Tibial nerve (tissue), 4 donors: ENCODE results near the gene GNAQ. TPM values are rescaled to one million over a fixed set of nuclear protein-coding genes. Genes with fewer than 3 reads are reported as not detected.
"Not testable (repeated sequence)": the region's sequence is repeated elsewhere in the genome, so short reads cannot be mapped to it uniquely, and the experiment has no call there.

Experiments used
- DNase-seq, 2 donors: peaks; one replicate each; pipeline ENCODE4 v3.0.0-alpha.2; 2019; ENCODE audit warnings: low spot score in 2 of 2
- H3K27ac ChIP-seq, 4 donors: fragments of 200-600 bp; sonication (generic) in 3 of 4; one replicate each; pipeline ENCODE4 v1.5.1; 2017 to 2019; ENCODE audit warnings: mild to moderate bottlenecking in 1 of 4
- H3K27me3 ChIP-seq, 2 donors: fragments of 200-600 bp; sonication (generic) in 1 of 2; one replicate each; pipeline versions ENCODE4 v1.5.1 to v1.6.0; 2017 to 2019
- H3K36me3 ChIP-seq, 3 donors: fragments of 200-600 bp; sonication (generic); one replicate each; pipeline ENCODE4 v1.5.1; 2018 to 2019
- H3K4me1 ChIP-seq, 4 donors: fragments of 200-600 bp; sonication (generic) in 3 of 4; one replicate each; pipeline ENCODE4 v1.5.1; 2017 to 2019
- H3K4me3 ChIP-seq, 4 donors: fragments of 200-600 bp; sonication (generic) in 3 of 4; one replicate each; pipeline ENCODE4 v1.5.1; 2017 to 2019; ENCODE audit warnings: mild to moderate bottlenecking in 1 of 4, moderate library complexity in 1 of 4
- H3K9me3 ChIP-seq, 4 donors: fragments of 200-600 bp; sonication (generic) in 3 of 4; one replicate each; pipeline ENCODE4 v1.5.1; 2017 to 2019
- CTCF ChIP-seq, 5 experiments: fragments of 200-600 bp in 3 of 5; fragments of 450-650 bp in 2 of 5; sonication (generic) in 3 of 5; IDR thresholded peaks; one replicate each; pipeline ENCODE4 v1.5.1; 2016 to 2019; ENCODE audit warnings: antibody characterized with exemption in 5 of 5, mild to moderate bottlenecking in 3 of 5, moderate library complexity in 2 of 5
- EP300 ChIP-seq, 2 donors: sonication (generic); formaldehyde crosslinking; IDR thresholded peaks; one replicate each; pipeline ENCODE4 v1.6.1; 2017; ENCODE audit warnings: antibody characterized with exemption in 2 of 2, mild to moderate bottlenecking in 1 of 2
- POLR2A ChIP-seq, 2 donors: fragments of 450-650 bp; IDR thresholded peaks; one replicate each; pipeline ENCODE4 v1.6.1; 2017; ENCODE audit warnings: antibody characterized with exemption in 2 of 2, mild to moderate bottlenecking in 2 of 2, moderate library complexity in 2 of 2
- WGBS, 2 donors: methylation state at CpG; one replicate each; pipeline ENCODE4 v1.1.5; 2018; 5-methylcytosine and 5-hydroxymethylcytosine counted together
- total RNA-seq, 4 donors: library from RNA; depleted of rRNA; stranded (reverse); fragments of >200 nt; gene quantifications; one replicate each; pipeline ENCODE4 v1.1.0, GENCODE V29; 2016

Gene GNAQ
- total RNA-seq, 4 donors from 2014 or later, result 38.7 to 50.3 (median 41.6) TPM

DNA sequence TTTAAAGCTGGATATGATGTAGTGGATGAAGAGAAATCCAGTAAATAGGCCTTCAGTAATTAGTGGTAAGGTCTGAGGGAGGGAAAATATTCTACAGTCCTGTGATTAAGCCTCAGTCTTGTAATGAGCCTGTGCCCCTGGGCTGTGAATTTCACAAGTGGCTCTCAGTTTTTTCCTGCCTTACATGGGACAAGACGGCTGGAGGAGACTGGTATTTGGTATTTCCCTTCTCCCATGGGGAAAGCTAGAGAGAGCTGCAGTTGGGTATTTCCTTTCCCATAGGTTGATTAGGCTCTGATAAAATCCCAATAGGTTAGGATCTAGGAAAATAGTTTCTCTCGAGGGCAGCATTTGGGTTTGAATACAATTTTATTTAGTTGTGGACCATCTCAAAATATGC lies 321.3 kb downstream of the GNAQ start:
- Histone ChIP-seq H3K9me3 (peaks cover 0 to 13% (median 1%) of the 10 kb centered on the region in 4 donors), H3K27me3 (no peaks in the 10 kb centered on the region), H3K36me3 (no peaks in the 10 kb centered on the region), H3K4me1 (peaks cover 0 to 9% (median 0%) of the 10 kb centered on the region in 4 donors), H3K4me3 (no peak overlapping the region), H3K27ac (no peak overlapping the region)
- TF ChIP-seq POLR2A (IDR thresholded peaks at IDR 0.05), result no peak
- WGBS, 2 donors, result 50 to 67% methylated on average over 2 of the region's 2 CpGs
- DNase-seq, result no peak

DNA sequence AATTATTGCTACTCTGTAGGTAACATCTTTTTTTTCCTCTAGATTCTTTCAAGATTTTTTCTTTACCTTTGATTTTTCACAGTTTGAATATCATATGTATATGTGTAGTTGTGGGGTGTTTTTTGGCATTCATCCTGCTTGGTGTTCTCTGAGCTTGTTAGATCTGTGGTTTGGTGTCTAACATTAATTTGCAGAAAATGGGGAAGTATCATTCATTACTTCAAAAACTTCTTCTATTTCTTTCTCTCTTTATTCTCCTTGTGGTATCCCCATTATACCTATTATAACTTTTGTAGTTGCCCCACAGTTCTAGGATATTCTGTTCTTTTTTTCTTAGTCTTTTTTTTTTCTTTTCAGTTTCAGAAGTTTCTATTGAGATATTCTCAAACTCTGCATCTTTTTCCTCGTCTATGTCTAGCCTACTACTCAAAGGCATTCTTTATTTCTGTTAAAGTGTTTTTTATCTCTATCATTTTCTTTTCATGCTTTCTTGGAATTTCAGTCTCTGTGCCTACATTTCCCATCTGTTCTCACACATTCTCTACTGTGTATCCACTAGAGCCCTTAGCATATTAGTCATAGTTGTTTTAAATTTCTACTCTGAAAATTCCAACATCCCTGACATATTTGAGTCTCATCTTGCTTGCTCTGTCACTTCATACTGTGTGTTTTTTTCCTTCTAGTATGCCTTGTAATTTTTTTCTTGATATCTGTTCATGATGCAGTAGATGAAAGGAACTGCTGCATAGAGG lies 323.4 kb downstream of the GNAQ start:
- no peaks in the 10 kb centered on the region for H3K27me3 ChIP-seq
- TF ChIP-seq CTCF (IDR thresholded peaks at IDR 0.05), result no peak
- TF ChIP-seq EP300 (IDR thresholded peaks at IDR 0.05), result no peak
- TF ChIP-seq POLR2A (IDR thresholded peaks at IDR 0.05), result no peak
- no peak overlapping the region for H3K4me3 ChIP-seq
- no peak for DNase-seq
- no peaks in the 10 kb centered on the region for H3K4me1 ChIP-seq
- WGBS, 2 donors, result 83 to 84% methylated on average over 1 of the region's 1 CpG
- no peaks in the 10 kb centered on the region for H3K36me3 ChIP-seq
- H3K9me3 ChIP-seq, result peaks cover 0 to 13% (median 1%) of the 10 kb centered on the region in 4 donors
- H3K27ac ChIP-seq, result peak overlapping the region in 1 of 4 donors; percentile 18

DNA sequence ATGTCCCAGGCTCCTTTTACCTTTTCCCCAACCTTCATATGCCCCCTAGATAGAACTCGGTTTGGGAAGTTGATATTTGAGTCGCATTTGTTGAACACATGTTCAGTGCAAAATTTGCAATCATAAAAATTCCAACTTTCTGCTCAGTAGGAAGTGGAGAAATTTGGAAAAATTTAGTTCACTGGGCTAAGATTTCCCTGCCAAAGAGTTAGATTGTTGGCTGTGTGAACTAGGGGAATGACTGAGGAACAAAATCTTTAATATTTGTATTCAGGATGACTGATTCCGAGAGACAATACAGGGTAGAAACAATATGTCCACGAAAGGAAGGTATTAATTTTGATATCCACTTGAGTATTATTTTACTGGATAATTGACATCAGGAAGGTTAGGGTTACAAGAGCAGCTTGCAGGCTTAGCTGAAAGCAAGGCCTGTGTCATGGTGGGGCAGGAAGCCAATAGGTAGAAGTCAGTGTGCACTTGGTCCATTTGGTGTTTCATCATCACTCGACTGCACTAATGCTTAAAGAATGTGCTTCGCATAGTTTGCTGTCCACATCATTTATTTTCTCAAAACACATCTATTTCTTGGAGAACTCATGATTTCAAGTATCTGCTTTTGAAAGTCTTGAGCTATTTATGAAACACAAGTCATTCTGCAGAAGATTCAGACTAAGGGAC lies 324.1 kb downstream of the GNAQ start:
- Histone ChIP-seq H3K4me1 (no peaks in the 10 kb centered on the region), H3K36me3 (no peaks in the 10 kb centered on the region), H3K9me3 (peaks cover 0 to 13% (median 1%) of the 10 kb centered on the region in 4 donors), H3K4me3 (no peak overlapping the region), H3K27me3 (no peaks in the 10 kb centered on the region), H3K27ac (peak overlapping the region in 2 of 4 donors; percentile 18 to 34)
- peak; percentile 53 to 80 for DNase-seq
- WGBS, 2 donors, result 67 to 71% methylated on average over 6 of the region's 6 CpGs
- peak in 1 of 2 donors; percentile 75 for TF ChIP-seq EP300 (IDR thresholded peaks at IDR 0.05)
- TF ChIP-seq POLR2A (IDR thresholded peaks at IDR 0.05), result no peak

- Histone ChIP-seq H3K4me3 (no peak overlapping the region), H3K27me3 (no peaks in the 10 kb centered on the region), H3K36me3 (no peaks in the 10 kb centered on the region), H3K9me3 (peaks cover 0 to 13% (median 1%) of the 10 kb centered on the region in 4 donors), H3K4me1 (no peaks in the 10 kb centered on the region), H3K27ac (no peak overlapping the region)
- DNase-seq, result no peak
- no peak for TF ChIP-seq CTCF (IDR thresholded peaks at IDR 0.05)
- TF ChIP-seq EP300 (IDR thresholded peaks at IDR 0.05), result no peak
Observed at GRCh38 chr9:77705636-77706035, 326.0 kb downstream of the GNAQ start.

GRCh38 chr9:77702521-77703390 lies 328.9 kb downstream of the GNAQ start:
- not testable (repeated sequence) for DNase-seq, H3K9me3 ChIP-seq, H3K27me3 ChIP-seq, H3K4me1 ChIP-seq, H3K27ac ChIP-seq, H3K4me3 ChIP-seq, H3K36me3 ChIP-seq
- whole genome bisulfite sequencing, 2 donors, result 95% methylated on average over 29 to 50 of the region's 52 CpGs

DNA sequence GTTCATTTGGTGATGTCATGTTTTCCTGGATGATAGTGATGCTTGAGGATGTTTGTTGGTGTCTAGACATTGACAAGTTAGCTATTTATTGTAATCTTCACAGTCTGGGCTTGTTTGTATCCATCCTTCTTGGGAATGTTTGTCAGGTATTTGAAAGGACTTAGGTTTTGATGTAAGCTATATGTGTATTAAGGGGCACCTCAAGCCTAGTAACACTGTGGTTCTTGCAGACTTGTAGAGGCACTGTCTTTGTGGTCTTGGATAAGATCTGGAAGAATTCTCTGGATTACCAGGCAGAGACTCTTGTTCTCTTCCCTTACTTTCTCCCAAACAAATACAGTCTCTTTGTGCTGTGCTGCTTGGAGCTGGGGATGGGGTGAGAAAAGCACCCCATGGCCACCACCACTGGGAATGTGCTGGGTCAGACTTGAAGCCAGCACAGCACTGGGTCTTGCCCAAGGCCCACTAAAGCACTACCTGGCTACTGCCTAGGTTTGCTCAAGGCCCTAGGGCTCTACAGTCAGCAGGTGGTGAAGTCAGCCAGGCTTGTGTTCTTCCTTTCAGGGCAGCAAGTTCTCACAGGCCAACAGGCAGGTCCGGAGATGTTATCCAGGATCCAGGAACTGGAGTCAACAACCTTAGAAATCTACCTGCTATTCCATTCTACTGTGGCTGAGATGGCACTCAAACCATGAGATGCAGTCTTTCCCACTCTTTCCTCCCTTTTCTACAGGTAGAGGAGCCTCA lies 334.2 kb downstream of the GNAQ start:
- no peak overlapping the region for H3K27ac ChIP-seq
- no peak overlapping the region for H3K4me3 ChIP-seq
- H3K36me3 ChIP-seq, result no peaks in the 10 kb centered on the region
- 100% methylated on average over 1 of the region's 1 CpG for WGBS, 2 donors
- peaks cover 0 to 16% (median 5%) of the 10 kb centered on the region in 4 donors for H3K9me3 ChIP-seq
- H3K4me1 ChIP-seq, result no peaks in the 10 kb centered on the region
- no peaks in the 10 kb centered on the region for H3K27me3 ChIP-seq
- no peak for DNase-seq
- TF ChIP-seq CTCF (IDR thresholded peaks at IDR 0.05) (no peak), POLR2A (IDR thresholded peaks at IDR 0.05) (no peak), EP300 (IDR thresholded peaks at IDR 0.05) (no peak)

GRCh38 chr9:77690723-77691122 lies 340.9 kb downstream of the GNAQ start:
- H3K4me3 ChIP-seq, H3K27ac ChIP-seq, H3K4me1 ChIP-seq, H3K27me3 ChIP-seq, H3K9me3 ChIP-seq, H3K36me3 ChIP-seq, DNase-seq: not testable (repeated sequence)
- 93 to 97% methylated on average over 3 of the region's 3 CpGs for WGBS, 2 donors

GRCh38 chr9:77690119-77690518 lies 341.5 kb downstream of the GNAQ start:
- WGBS, 2 donors, result 70 to 75% methylated on average over 3 of the region's 3 CpGs
- not testable (repeated sequence) for H3K4me1 ChIP-seq, H3K36me3 ChIP-seq, H3K27ac ChIP-seq, DNase-seq, H3K9me3 ChIP-seq, H3K27me3 ChIP-seq, H3K4me3 ChIP-seq

DNA sequence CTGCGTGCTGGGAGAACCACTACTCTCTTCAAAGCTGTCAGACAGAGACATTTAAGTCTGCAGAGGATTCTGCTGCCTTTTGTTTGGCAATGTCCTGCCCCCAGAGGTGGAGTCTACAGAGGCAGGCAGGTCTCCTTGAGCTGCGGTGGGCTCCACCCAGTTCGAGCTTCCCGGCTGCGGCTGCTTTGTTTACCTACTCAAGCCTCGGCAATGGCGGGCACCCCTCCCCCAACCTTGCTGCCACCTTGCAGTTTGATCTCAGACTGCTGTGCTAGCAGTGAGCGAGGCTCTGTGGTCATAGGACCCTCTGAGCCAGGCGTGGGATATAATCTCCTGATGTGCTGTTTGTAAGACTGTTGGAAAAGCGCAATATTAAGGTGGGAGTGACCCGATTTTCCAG lies 343.9 kb downstream of the GNAQ start:
- not testable (repeated sequence) for H3K4me3 ChIP-seq, H3K36me3 ChIP-seq, DNase-seq, H3K27ac ChIP-seq, H3K9me3 ChIP-seq, H3K27me3 ChIP-seq, H3K4me1 ChIP-seq
- 93 to 97% methylated on average over 9 to 11 of the region's 11 CpGs for WGBS, 2 donors
